ENCODE data around the gene EIF2AK2. TPM values are rescaled to one million over a fixed set of nuclear protein-coding genes. Genes with fewer than 3 reads are reported as not detected.

EIF2AK2 gene
- total and polyA plus RNA-seq, 10 of the 15 experiments (the other 5 are each of a cell fraction or from before 2014, with no cell fraction given), result 16.2 to 81.4 (median 63.3) TPM

DNA sequence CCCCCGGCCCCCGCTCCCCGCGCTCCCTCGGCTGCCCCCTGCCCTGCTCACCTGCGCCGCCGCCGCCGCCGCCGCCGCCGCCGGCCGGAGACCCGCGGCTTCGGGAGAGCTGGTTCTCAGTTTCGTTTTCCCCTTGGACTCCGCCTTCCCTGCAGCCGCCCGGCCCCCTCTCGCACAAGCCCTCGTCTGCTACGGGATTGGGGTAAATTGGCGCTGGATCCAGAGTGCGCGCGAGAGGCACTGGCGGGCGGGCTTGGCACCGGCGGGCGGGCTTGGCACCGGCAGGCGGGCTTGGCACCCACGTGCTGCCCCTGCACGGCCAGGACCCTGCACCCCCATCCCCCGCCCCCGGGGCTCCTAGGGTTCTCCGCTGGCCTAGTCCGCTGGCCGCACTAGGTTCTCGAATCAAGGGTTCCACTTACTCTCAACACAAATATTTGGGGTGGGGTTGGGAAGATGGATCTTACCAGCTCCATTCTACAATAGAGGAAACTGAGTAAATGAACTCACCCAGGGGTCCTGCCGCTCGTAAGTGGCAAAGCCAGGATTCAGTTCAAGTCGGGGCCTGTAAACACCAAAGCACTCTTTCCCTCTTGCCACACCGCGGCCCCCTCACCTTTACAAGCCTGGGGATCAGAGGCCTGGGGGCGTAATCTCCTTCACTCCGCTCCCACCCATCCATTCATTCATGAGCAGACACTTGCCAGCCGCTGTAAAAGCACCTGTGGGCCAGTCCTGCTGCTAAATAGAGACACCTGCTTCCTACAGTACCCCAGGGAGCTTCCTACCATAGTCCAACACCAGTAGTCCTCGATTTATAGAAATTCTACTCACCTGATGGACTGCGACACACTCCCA is at the start of gene EIF2AK2 (continued):
- TF ChIP-seq, protein P1, sequence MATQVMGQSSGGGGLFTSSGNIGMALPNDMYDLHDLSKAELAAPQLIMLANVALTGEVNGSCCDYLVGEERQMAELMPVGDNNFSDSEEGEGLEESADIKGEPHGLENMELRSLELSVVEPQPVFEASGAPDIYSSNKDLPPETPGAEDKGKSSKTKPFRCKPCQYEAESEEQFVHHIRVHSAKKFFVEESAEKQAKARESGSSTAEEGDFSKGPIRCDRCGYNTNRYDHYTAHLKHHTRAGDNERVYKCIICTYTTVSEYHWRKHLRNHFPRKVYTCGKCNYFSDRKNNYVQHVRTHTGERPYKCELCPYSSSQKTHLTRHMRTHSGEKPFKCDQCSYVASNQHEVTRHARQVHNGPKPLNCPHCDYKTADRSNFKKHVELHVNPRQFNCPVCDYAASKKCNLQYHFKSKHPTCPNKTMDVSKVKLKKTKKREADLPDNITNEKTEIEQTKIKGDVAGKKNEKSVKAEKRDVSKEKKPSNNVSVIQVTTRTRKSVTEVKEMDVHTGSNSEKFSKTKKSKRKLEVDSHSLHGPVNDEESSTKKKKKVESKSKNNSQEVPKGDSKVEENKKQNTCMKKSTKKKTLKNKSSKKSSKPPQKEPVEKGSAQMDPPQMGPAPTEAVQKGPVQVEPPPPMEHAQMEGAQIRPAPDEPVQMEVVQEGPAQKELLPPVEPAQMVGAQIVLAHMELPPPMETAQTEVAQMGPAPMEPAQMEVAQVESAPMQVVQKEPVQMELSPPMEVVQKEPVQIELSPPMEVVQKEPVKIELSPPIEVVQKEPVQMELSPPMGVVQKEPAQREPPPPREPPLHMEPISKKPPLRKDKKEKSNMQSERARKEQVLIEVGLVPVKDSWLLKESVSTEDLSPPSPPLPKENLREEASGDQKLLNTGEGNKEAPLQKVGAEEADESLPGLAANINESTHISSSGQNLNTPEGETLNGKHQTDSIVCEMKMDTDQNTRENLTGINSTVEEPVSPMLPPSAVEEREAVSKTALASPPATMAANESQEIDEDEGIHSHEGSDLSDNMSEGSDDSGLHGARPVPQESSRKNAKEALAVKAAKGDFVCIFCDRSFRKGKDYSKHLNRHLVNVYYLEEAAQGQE (IDR thresholded peaks at IDR 0.05; ENCODE audit: low read depth, low read length), result no peak
- no peak for TF ChIP-seq YBX1 (IDR thresholded peaks at IDR 0.05)
- TF ChIP-seq, protein P2, sequence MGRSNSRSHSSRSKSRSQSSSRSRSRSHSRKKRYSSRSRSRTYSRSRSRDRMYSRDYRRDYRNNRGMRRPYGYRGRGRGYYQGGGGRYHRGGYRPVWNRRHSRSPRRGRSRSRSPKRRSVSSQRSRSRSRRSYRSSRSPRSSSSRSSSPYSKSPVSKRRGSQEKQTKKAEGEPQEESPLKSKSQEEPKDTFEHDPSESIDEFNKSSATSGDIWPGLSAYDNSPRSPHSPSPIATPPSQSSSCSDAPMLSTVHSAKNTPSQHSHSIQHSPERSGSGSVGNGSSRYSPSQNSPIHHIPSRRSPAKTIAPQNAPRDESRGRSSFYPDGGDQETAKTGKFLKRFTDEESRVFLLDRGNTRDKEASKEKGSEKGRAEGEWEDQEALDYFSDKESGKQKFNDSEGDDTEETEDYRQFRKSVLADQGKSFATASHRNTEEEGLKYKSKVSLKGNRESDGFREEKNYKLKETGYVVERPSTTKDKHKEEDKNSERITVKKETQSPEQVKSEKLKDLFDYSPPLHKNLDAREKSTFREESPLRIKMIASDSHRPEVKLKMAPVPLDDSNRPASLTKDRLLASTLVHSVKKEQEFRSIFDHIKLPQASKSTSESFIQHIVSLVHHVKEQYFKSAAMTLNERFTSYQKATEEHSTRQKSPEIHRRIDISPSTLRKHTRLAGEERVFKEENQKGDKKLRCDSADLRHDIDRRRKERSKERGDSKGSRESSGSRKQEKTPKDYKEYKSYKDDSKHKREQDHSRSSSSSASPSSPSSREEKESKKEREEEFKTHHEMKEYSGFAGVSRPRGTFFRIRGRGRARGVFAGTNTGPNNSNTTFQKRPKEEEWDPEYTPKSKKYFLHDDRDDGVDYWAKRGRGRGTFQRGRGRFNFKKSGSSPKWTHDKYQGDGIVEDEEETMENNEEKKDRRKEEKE (IDR thresholded peaks at IDR 0.05), result no peak
- TF ChIP-seq PML (IDR thresholded peaks at IDR 0.05; ENCODE audit: low read length), result no peak
- no peak for TF ChIP-seq NR2C1 (IDR thresholded peaks at IDR 0.05)
- no peak for TF ChIP-seq HDGF (IDR thresholded peaks at IDR 0.05)
- no peak for TF ChIP-seq RFX5 (IDR thresholded peaks at IDR 0.05; ENCODE audit: low read depth, low read length)
- TF ChIP-seq, protein P3, sequence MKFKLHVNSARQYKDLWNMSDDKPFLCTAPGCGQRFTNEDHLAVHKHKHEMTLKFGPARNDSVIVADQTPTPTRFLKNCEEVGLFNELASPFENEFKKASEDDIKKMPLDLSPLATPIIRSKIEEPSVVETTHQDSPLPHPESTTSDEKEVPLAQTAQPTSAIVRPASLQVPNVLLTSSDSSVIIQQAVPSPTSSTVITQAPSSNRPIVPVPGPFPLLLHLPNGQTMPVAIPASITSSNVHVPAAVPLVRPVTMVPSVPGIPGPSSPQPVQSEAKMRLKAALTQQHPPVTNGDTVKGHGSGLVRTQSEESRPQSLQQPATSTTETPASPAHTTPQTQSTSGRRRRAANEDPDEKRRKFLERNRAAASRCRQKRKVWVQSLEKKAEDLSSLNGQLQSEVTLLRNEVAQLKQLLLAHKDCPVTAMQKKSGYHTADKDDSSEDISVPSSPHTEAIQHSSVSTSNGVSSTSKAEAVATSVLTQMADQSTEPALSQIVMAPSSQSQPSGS (IDR thresholded peaks at IDR 0.05; ENCODE audit: low read length), result no peak
- peak; percentile 56; the same call in 1 of the 2 replicates for TF ChIP-seq BRCA1 (IDR thresholded peaks at IDR 0.05; ENCODE audit: low read depth, low read length)
- TF ChIP-seq, protein P4, sequence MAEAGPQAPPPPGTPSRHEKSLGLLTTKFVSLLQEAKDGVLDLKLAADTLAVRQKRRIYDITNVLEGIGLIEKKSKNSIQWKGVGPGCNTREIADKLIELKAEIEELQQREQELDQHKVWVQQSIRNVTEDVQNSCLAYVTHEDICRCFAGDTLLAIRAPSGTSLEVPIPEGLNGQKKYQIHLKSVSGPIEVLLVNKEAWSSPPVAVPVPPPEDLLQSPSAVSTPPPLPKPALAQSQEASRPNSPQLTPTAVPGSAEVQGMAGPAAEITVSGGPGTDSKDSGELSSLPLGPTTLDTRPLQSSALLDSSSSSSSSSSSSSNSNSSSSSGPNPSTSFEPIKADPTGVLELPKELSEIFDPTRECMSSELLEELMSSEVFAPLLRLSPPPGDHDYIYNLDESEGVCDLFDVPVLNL (IDR thresholded peaks at IDR 0.05; ENCODE audit: low read depth, low read length), result no peak
- TF ChIP-seq FOXK2 (IDR thresholded peaks at IDR 0.05), result no peak
- TF ChIP-seq MEF2B (IDR thresholded peaks at IDR 0.05; ENCODE audit: partially characterized antibody, poor library complexity, severe bottlenecking), result no peak
- no peak for TF ChIP-seq CBX3 (IDR thresholded peaks at IDR 0.05; ENCODE audit: borderline replicate concordance, low read depth)
- TF ChIP-seq NFXL1 (IDR thresholded peaks at IDR 0.05; ENCODE audit: borderline replicate concordance), result no peak
- TF ChIP-seq, protein P5, sequence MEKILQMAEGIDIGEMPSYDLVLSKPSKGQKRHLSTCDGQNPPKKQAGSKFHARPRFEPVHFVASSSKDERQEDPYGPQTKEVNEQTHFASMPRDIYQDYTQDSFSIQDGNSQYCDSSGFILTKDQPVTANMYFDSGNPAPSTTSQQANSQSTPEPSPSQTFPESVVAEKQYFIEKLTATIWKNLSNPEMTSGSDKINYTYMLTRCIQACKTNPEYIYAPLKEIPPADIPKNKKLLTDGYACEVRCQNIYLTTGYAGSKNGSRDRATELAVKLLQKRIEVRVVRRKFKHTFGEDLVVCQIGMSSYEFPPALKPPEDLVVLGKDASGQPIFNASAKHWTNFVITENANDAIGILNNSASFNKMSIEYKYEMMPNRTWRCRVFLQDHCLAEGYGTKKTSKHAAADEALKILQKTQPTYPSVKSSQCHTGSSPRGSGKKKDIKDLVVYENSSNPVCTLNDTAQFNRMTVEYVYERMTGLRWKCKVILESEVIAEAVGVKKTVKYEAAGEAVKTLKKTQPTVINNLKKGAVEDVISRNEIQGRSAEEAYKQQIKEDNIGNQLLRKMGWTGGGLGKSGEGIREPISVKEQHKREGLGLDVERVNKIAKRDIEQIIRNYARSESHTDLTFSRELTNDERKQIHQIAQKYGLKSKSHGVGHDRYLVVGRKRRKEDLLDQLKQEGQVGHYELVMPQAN (conservative IDR thresholded peaks at IDR 0.05), result no peak
- TF ChIP-seq CHD1 (IDR thresholded peaks at IDR 0.05; ENCODE audit: low read depth, low read length), result no peak
- TF ChIP-seq BHLHE40 (IDR thresholded peaks at IDR 0.05; ENCODE audit: borderline replicate concordance in 1 of 2, low read depth in 2 of 2, low read length in 1 of 2), result peak in 1 of 2 experiments; percentile 72; a peak in 2 of 4 replicates
- TF ChIP-seq ZNF384 (IDR thresholded peaks at IDR 0.05; ENCODE audit: borderline replicate concordance, low read depth, low read length), result no peak

Measured in GM12878 (cell line).